DND-41 (cell line): Measurements from ENCODE around the gene MIEN1.

ENCODE experiments used
- EZH2 ChIP-seq: IDR thresholded peaks from 3 replicates; pipeline ENCODE4 v1.6.1; 2012; ENCODE audit warnings: borderline replicate concordance, low read depth, mild to moderate bottlenecking, moderate library complexity, low read length, inconsistent platforms; ENCODE audit not compliant: severe bottlenecking
- TF ChIP-seq, protein P1 (sequence below): IDR thresholded peaks from 2 replicates; pipeline ENCODE4 v1.5.1; 2012; ENCODE audit warnings: borderline replicate concordance, low read length, moderate library complexity, mild to moderate bottlenecking; ENCODE audit not compliant: poor library complexity, severe bottlenecking; ENCODE audit errors: extremely low read depth

DNA sequence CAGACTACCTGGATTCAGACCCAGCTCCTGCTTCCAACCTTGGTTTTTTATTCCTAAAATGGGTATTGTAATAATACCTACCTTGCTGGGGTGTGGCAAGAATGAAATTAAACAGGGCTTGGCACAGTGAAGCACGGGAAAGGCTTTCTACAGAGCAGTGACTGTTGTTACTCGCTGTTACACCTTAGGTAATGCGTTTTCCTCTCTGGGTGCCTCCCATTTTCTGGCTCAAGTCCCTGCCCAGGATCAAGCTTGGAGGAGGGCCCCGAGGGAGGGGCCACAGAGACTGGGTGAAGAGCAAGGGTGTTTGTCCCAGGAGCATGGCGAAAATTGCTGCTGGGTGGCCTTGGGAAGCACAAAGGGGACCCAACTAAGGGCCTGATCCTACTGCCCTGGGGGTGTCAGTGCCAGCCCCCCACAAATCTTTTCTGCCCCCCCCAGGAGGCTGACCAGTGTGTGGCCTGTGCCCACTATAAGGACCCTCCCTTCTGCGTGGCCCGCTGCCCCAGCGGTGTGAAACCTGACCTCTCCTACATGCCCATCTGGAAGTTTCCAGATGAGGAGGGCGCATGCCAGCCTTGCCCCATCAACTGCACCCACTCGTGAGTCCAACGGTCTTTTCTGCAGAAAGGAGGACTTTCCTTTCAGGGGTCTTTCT, 13.3 kb downstream of the MIEN1 start:
- TF ChIP-seq, protein P1, sequence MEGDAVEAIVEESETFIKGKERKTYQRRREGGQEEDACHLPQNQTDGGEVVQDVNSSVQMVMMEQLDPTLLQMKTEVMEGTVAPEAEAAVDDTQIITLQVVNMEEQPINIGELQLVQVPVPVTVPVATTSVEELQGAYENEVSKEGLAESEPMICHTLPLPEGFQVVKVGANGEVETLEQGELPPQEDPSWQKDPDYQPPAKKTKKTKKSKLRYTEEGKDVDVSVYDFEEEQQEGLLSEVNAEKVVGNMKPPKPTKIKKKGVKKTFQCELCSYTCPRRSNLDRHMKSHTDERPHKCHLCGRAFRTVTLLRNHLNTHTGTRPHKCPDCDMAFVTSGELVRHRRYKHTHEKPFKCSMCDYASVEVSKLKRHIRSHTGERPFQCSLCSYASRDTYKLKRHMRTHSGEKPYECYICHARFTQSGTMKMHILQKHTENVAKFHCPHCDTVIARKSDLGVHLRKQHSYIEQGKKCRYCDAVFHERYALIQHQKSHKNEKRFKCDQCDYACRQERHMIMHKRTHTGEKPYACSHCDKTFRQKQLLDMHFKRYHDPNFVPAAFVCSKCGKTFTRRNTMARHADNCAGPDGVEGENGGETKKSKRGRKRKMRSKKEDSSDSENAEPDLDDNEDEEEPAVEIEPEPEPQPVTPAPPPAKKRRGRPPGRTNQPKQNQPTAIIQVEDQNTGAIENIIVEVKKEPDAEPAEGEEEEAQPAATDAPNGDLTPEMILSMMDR = no peak
- no peak for TF ChIP-seq EZH2
